IgD-negative memory B cell (primary cell): ENCODE results near the gene CBLB. TPM values are rescaled to one million over a fixed set of nuclear protein-coding genes. Genes with fewer than 3 reads are reported as not detected.

Source experiments
- H3K27ac Mint-ChIP-seq, 3 donors: one replicate each; pipeline ENCODE4 v1.8.0; 2020 to 2022; ENCODE audit warnings: mild to moderate bottlenecking in 3 of 3, mixed read lengths in 3 of 3, moderate library complexity in 1 of 3
- H3K27me3 Mint-ChIP-seq: one replicate; pipeline ENCODE4 v1.8.0; 2021; ENCODE audit warnings: mixed read lengths
- H3K36me3 Mint-ChIP-seq: one replicate; pipeline ENCODE4 v1.8.0; 2020; ENCODE audit warnings: mild to moderate bottlenecking, mixed read lengths
- H3K4me1 Mint-ChIP-seq, 3 donors: one replicate each; pipeline ENCODE4 v1.8.0; 2020 to 2022; ENCODE audit warnings: mixed read lengths in 3 of 3, mild to moderate bottlenecking in 1 of 3
- H3K4me3 Mint-ChIP-seq, 4 donors: one replicate each; pipeline ENCODE4 v1.8.0; 2020 to 2022; ENCODE audit warnings: mild to moderate bottlenecking in 4 of 4, mixed read lengths in 4 of 4, moderate library complexity in 3 of 4
- H3K9me3 Mint-ChIP-seq, 3 donors: one replicate each; pipeline ENCODE4 v1.8.0; 2020 to 2021; ENCODE audit warnings: mixed read lengths in 3 of 3, mild to moderate bottlenecking in 1 of 3
- polyA plus RNA-seq: library from polyadenylated mRNA; unstranded; fragments of 300-500 nt; fragmentation: Illumina TruSeq; gene quantifications from one replicate; pipeline ENCODE4 v1.2.3, GENCODE V29; 2021

CBLB gene
- polyA plus RNA-seq, 1 donor from 2014 or later = 16.0 TPM

DNA sequence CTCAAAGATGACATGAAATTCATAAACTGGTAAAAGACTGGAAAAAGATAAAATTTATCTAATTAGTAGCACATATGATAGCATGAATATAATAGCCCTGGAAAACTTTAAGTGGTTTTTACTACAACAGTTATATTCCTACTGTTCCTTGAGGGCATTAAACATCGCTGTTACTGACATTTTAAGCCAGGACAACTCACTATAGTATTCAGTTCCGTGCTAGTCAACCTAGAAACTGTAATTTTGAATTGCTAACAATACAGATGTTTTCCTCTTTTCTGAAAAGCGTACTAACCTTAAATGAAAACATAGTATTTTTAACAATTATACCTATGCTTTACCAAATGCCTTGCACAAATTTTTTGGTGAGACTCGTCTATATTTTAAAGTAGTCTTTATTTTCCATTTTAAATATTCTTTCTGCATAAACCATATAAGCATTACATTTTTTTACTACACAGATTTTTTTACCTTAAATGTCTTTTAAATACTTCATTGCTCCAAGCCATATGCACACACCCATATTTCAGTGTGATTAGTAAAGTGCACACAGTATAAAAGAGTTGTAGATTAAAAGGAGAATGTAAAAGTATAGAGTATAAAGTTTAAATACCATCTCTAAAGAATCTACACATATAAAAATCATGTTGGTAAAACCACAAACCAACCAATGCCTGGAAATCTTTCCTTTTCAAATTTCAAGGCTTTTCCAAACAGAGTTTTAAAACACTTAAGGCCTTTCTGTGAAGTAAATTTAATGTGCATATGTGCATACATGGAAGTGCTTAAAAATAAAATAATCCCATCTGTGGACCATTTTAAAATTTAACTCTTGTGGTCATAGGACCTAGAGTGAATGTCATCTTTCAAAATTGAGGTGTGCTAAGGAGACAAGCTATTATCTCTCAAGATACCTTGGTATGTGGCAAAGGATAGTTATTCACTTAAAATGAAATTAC lies 20.1 kb upstream of the CBLB start:
- Mint-ChIP-seq H3K9me3 (no peaks in the 10 kb centered on the region), H3K36me3 (no peaks in the 10 kb centered on the region), H3K4me1 (no peaks in the 10 kb centered on the region), H3K27ac (no peak overlapping the region), H3K4me3 (no peak overlapping the region), H3K27me3 (no peaks in the 10 kb centered on the region)

GRCh38 chr3:105885256-105885655 lies 16.4 kb upstream of the CBLB start:
- H3K4me1 Mint-ChIP-seq = peaks cover 0 to 3% (median 3%) of the 10 kb centered on the region in 3 donors
- H3K9me3 Mint-ChIP-seq = no peaks in the 10 kb centered on the region
- no peak overlapping the region for H3K27ac Mint-ChIP-seq
- no peak overlapping the region for H3K4me3 Mint-ChIP-seq
- H3K27me3 Mint-ChIP-seq = no peaks in the 10 kb centered on the region
- no peaks in the 10 kb centered on the region for H3K36me3 Mint-ChIP-seq

- no peaks in the 10 kb centered on the region for H3K9me3 Mint-ChIP-seq
- no peaks in the 10 kb centered on the region for H3K27me3 Mint-ChIP-seq
- no peak overlapping the region for H3K27ac Mint-ChIP-seq
- peak overlapping the region in 2 of 4 donors; percentile 32 to 36 for H3K4me3 Mint-ChIP-seq
- peaks cover 0 to 3% (median 3%) of the 10 kb centered on the region in 3 donors for H3K4me1 Mint-ChIP-seq
- H3K36me3 Mint-ChIP-seq = no peaks in the 10 kb centered on the region
Observed at GRCh38 chr3:105883798-105884377, 15.1 kb upstream of the CBLB start.

- no peak overlapping the region for H3K4me3 Mint-ChIP-seq
- peaks cover 13 to 24% (median 14%) of the 10 kb centered on the region in 3 donors for H3K4me1 Mint-ChIP-seq
- H3K36me3 Mint-ChIP-seq = no peaks in the 10 kb centered on the region
- no peaks in the 10 kb centered on the region for H3K27me3 Mint-ChIP-seq
- H3K9me3 Mint-ChIP-seq = no peaks in the 10 kb centered on the region
- H3K27ac Mint-ChIP-seq = no peak overlapping the region
Observed at GRCh38 chr3:105880681-105881290, 12.0 kb upstream of the CBLB start.

GRCh38 chr3:105878061-105878460 lies 9.2 kb upstream of the CBLB start:
- no peaks in the 10 kb centered on the region for H3K36me3 Mint-ChIP-seq
- no peaks in the 10 kb centered on the region for H3K9me3 Mint-ChIP-seq
- no peak overlapping the region for H3K4me3 Mint-ChIP-seq
- no peaks in the 10 kb centered on the region for H3K27me3 Mint-ChIP-seq
- H3K27ac Mint-ChIP-seq = no peak overlapping the region
- peaks cover 14 to 34% (median 15%) of the 10 kb centered on the region in 3 donors for H3K4me1 Mint-ChIP-seq

- Mint-ChIP-seq H3K36me3 (no peaks in the 10 kb centered on the region), H3K4me1 (peaks cover 11 to 30% (median 15%) of the 10 kb centered on the region in 3 donors), H3K9me3 (no peaks in the 10 kb centered on the region), H3K4me3 (peak overlapping the region in 3 of 4 donors; percentile 28 to 77 (median 47)), H3K27me3 (no peaks in the 10 kb centered on the region), H3K27ac (no peak overlapping the region)
Observed at GRCh38 chr3:105877336-105877910, 8.6 kb upstream of the CBLB start.

- peaks cover 11 to 30% (median 15%) of the 10 kb centered on the region in 3 donors for H3K4me1 Mint-ChIP-seq
Observed at GRCh38 chr3:105876780-105877327, 8.0 kb upstream of the CBLB start.

GRCh38 chr3:105869861-105870755 lies 1.3 kb upstream of the CBLB start:
- Mint-ChIP-seq H3K4me1 (peaks cover 27 to 32% (median 31%) of the 10 kb centered on the region in 3 donors), H3K27me3 (no peaks in the 10 kb centered on the region), H3K4me3 (peak overlapping the region in 3 of 4 donors; percentile 97 to 100 (median 98)), H3K9me3 (no peaks in the 10 kb centered on the region), H3K36me3 (no peaks in the 10 kb centered on the region), H3K27ac (peak overlapping the region; percentile 44 to 88 (median 60))

More at GRCh38 chr3:105876780-105877327, 8.0 kb upstream of the CBLB start:
- Mint-ChIP-seq H3K4me3 (peak overlapping the region in 3 of 4 donors; percentile 28 to 77 (median 47)), H3K27me3 (no peaks in the 10 kb centered on the region), H3K36me3 (no peaks in the 10 kb centered on the region), H3K9me3 (no peaks in the 10 kb centered on the region), H3K27ac (no peak overlapping the region)

- Mint-ChIP-seq H3K36me3 (peaks cover 3% of the 10 kb centered on the region), H3K27me3 (no peaks in the 10 kb centered on the region), H3K4me3 (peak overlapping the region; percentile 97 to 100 (median 98)), H3K9me3 (no peaks in the 10 kb centered on the region), H3K27ac (peak overlapping the region; percentile 88 to 99 (median 96)), H3K4me1 (peaks cover 29 to 36% (median 32%) of the 10 kb centered on the region in 3 donors)
Observed at GRCh38 chr3:105869531-105869833, 670 bp upstream of the CBLB start.

DNA sequence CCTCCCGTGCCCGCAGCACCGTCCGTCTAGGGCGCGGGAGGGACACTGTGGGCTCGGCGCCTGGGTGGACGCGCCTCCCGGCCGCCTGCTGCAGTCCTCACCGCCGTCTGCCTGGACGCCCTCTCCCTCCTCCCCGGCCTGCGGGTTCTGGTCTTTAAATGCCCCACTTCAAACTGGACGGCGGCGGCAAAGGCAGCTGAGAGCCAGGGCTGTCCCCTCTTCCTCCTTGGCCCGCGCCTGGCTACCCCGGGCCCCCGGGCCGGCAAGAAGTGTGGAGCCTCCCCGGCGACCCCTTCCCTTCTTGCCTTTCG lies 426 bp downstream of the CBLB start:
- Mint-ChIP-seq H3K9me3 (no peaks in the 10 kb centered on the region), H3K4me3 (peak overlapping the region; percentile 97 to 100 (median 98)), H3K36me3 (peaks cover 3% of the 10 kb centered on the region), H3K4me1 (peaks cover 27 to 37% (median 33%) of the 10 kb centered on the region in 3 donors), H3K27ac (peak overlapping the region; percentile 81 to 99 (median 88)), H3K27me3 (no peaks in the 10 kb centered on the region)

GRCh38 chr3:105867712-105868430 lies 941 bp downstream of the CBLB start:
- Mint-ChIP-seq H3K4me1 (peaks cover 27 to 37% (median 33%) of the 10 kb centered on the region in 3 donors), H3K36me3 (peaks cover 3% of the 10 kb centered on the region), H3K9me3 (no peaks in the 10 kb centered on the region)

GRCh38 chr3:105866656-105867653 lies 1.9 kb downstream of the CBLB start:
- H3K9me3 Mint-ChIP-seq = no peaks in the 10 kb centered on the region

More at GRCh38 chr3:105867712-105868430, 941 bp downstream of the CBLB start:
- Mint-ChIP-seq H3K27me3 (no peaks in the 10 kb centered on the region), H3K4me3 (peak overlapping the region; percentile 97 to 100 (median 98)), H3K27ac (peak overlapping the region; percentile 75 to 99 (median 88))

More at GRCh38 chr3:105866656-105867653, 1.9 kb downstream of the CBLB start:
- Mint-ChIP-seq H3K27ac (peak overlapping the region; percentile 75 to 99 (median 88)), H3K4me3 (peak overlapping the region; percentile 97 to 100 (median 98)), H3K4me1 (peaks cover 27 to 37% (median 33%) of the 10 kb centered on the region in 3 donors), H3K36me3 (peaks cover 3% of the 10 kb centered on the region), H3K27me3 (no peaks in the 10 kb centered on the region)
